Hematopoietic multipotent progenitor cell treated with erythropoietin and hydrocortisone succinate and interleukin-3 and kit ligand, for 4 days (in vitro differentiated cells): ENCODE results near the gene REST.
"Not testable (repeated sequence)": the region's sequence is repeated elsewhere in the genome, so short reads cannot be mapped to it uniquely, and the experiment has no call there.

ENCODE experiments used
- DNase-seq: peaks from one replicate; pipeline ENCODE4 v3.0.0-alpha.2; 2015

Gene REST, protein sequence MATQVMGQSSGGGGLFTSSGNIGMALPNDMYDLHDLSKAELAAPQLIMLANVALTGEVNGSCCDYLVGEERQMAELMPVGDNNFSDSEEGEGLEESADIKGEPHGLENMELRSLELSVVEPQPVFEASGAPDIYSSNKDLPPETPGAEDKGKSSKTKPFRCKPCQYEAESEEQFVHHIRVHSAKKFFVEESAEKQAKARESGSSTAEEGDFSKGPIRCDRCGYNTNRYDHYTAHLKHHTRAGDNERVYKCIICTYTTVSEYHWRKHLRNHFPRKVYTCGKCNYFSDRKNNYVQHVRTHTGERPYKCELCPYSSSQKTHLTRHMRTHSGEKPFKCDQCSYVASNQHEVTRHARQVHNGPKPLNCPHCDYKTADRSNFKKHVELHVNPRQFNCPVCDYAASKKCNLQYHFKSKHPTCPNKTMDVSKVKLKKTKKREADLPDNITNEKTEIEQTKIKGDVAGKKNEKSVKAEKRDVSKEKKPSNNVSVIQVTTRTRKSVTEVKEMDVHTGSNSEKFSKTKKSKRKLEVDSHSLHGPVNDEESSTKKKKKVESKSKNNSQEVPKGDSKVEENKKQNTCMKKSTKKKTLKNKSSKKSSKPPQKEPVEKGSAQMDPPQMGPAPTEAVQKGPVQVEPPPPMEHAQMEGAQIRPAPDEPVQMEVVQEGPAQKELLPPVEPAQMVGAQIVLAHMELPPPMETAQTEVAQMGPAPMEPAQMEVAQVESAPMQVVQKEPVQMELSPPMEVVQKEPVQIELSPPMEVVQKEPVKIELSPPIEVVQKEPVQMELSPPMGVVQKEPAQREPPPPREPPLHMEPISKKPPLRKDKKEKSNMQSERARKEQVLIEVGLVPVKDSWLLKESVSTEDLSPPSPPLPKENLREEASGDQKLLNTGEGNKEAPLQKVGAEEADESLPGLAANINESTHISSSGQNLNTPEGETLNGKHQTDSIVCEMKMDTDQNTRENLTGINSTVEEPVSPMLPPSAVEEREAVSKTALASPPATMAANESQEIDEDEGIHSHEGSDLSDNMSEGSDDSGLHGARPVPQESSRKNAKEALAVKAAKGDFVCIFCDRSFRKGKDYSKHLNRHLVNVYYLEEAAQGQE

DNA sequence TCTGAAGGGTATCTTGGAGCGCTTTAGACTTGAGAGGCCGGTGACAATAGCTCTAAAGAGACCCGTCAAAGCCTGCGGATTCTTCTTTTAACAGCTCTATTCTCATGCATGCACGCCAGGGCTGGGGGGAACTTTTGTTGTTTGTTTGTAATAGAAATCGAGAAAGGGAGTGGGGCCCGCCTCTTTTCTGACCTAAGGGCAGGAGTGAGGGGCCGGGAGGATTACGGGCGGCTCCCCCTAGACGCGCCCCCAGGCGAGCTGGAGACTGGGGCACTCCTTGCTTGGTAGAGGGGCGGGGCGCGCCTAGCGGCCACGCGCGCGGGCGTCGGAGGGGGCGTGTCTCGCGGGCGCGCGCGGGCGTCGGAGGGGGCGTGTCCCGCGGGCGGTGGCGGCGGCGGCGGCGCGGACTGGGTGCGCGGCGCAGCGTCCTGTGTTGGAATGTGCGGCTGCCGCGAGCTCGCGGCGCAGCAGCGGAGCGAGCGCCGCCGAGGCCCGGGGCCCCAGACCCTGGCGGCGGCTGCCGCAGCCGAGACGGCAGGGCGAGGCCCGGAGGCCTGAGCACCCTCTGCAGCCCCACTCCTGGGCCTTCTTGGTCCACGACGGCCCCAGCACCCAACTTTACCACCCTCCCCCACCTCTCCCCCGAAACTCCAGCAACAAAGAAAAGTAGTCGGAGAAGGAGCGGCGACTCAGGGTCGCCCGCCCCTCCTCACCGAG, at the start of gene REST:
Gene REST (plus strand): TSS at position 412 of the 717 bp plus-strand sequence. CDS start 2,739 bp downstream, outside the sequence.
- DNase-seq, result peak; percentile 88

DNA sequence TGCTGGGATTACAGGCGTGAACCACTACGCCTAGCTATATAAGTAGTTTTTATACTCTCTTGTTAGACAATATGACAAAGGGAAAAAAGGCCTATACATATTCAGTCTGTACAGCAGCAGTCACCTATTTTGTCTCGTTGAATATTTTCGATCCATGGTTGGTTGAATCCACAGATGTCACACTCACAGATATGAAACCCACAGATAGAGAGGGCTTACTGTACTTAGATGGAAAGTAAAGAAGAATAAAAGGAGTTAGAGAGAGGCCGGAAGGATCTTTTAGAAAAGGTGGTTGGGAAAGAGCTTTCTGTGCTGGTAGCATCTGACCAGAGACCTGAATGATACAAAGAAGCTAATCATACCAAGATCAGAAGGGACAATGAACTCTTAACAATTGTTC, 47.9 kb upstream of the REST start:
- DNase-seq, result no peak

DNA sequence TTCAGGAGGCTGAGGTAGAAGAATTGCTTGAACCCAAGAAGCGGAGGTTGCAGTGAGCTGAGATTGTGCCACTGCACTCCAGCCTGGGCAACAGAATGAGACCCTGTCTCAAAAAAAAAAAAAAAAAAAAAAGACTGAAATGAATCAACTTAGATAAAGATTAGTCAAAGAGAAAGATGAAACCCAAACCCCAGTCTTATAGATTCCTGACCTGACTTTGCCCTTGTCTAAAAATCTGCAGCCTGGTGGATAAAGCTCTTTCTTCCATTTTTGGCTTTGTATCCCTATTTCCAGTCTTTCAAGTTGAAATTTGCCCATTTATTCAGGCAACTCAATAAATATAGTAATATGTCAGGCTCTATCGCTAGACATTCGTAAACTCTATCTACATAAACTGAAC, 46.9 kb upstream of the REST start:
- no peak for DNase-seq

DNA sequence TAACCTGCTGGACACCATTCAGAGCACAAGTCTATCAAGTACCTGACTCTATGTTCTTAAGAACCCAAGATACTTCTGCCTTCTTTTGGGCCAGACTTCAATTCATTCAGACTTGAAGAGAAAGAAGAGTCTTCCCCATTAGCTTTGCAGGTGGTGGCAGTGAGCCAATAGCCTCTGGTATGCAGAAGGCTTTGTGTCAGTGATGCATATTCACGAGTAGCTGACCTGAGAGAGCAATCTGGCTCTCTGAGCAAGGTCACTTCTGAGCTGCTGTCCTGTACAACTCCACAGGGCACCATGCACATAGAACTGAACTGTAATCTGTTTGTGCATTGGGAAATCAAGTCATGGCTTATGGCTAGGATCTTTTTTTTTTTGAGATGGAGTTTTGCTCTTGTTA, 46.3 kb upstream of the REST start:
- DNase-seq, result peak; percentile 34

DNA sequence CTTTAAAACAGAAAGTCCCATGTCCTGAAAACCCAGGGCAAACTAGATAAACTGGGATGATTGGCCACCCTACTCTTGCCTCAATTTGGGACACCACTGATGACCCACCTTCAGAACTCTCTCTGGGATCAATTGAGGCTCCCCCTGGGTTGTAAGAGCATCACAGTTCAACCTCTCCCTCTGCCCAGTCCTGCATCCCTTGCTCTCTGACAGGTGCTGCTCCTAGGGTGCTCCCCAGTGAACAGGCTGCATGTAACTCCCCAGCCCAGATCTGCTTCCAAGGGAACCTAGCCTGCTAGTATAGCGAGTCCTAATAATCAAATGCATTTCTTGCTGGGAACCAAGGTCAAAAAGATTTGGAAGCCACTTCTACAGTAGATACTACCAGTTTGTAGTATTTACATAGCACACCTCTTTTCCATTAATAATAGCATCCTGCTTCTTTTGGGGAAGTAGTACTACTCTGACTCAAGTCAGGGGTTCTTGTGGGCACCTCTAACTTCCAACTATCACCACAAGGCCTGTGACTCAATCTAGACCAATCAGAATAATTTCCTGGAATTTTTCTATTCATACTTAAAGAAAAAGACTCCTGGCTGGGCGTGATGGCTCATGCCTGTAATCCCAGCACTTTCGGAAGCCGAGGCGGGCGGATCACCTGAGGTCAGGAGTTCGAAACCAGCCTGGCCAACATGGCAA, 44.1 kb upstream of the REST start:
- peak; percentile 68 for DNase-seq

DNA sequence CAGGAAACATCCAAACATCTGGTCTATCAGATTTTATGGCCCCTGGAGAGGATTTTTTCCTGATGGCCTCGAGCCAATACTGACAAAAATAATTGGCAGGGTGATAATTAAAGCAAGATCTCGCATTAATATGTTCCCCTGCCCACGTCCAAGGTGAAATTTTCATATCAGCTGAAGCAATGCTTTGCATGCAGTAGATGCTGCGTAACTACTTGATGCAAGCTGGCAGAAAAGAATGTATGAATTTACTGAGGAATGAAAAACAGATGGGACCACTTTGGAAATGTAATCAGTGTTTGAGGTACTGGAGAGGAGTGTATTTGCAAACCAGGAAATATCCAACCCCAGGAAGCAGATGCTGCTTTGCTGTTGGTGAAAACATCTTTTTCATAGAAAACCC, 36.8 kb upstream of the REST start:
- DNase-seq, result no peak

DNA sequence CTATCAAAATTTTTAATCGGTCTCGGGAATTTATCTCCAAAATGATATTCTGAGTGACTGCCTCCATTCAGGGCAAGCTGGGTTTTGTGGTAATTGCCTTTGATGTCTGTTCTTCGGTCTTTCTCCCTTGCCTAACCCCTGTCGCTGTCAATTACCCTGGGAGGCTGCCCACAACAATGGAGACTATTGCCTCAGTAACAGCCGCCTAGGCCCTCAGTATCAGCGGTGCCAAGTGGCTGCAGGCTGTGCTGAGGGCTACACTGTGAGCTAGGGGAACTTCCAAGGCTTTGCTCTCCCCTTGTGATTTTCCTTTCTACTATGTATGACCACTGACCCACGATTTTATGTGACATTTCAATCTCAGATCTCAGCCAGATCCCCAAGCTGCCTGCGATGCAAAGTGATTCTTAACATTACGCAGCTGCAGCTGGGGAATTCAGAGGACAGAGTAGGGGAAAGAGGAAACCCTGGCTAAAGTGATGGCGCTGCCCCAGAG, 36.3 kb upstream of the REST start:
- DNase-seq, result peak; percentile 53

DNA sequence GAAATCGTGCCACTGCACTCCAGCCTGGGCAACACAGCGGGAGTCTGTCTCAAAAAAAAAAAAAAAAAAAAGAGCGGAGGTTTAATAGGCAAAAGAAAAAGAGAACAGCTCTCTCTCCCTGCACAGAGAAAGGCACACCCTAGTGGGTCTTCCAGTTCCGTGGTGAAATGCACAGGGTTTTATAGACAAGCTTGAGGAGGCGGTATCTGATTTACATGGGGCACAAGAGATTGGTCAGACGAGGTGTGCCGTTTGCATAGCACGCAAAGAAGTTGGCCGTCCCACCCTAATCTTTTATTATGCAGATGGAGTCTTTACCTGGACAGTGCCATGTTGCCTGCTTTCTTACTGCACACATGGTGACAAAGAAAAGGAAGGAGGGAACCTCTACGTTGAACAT, 33.5 kb upstream of the REST start:
- DNase-seq, result no peak

DNA sequence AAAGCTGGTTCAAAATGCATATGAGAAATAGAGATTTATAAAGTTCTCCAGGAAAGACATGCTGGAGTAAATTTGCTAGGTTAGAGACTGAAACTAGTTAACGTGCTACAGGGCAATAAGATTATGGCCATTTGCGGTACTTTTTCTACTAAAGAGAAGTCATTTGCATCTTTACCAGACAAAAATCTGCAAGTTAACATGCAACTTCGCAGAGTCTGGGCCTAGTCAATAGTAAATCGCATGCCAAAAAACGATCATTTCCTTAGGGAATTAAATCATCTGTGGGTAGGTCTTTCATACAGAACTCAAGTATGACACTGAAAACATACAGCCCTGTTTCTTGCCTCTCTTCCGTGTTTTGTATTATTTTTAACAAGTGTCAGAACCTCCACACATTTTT, 32.8 kb upstream of the REST start:
- DNase-seq, result no peak

DNA sequence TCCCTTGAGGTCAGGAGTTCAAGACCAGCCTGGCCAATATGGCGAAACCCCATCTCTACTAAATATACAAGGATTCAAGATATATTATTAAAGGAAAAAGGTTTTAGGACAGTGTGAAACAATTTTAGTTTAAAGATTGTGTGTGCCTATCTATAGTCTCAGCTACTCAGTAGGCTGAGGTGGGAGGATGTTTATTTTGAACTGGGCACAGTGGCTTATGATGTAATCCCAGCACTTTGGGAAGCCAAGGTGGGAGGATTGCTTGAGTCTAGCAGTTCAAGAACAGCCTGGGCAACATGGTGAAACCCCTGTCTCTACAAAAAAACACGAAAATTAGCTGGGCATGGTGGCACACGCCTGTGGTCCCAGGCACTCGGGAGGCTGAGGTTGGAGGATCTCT, 31.4 kb upstream of the REST start:
- DNase-seq, result no peak

DNA sequence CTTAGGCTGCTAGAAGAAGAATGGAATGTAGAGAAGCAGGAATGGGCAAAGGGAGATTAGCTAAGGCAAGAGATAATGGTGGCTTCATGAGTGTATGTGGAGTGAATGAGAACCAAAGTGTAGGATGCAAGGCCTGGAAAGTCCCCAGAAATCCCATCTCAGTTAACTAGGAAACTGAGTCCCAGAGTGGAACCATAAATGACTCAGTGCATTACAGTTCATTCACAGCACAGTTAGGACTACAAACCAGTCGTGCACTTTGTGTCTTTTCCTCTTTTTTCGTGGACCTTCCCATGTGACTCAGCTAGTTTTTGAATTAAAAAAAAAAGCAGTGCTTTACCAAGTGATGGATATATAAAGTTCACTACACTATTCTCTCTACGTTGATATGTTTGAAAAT, 27.7 kb upstream of the REST start:
- peak; percentile 5 for DNase-seq

DNA sequence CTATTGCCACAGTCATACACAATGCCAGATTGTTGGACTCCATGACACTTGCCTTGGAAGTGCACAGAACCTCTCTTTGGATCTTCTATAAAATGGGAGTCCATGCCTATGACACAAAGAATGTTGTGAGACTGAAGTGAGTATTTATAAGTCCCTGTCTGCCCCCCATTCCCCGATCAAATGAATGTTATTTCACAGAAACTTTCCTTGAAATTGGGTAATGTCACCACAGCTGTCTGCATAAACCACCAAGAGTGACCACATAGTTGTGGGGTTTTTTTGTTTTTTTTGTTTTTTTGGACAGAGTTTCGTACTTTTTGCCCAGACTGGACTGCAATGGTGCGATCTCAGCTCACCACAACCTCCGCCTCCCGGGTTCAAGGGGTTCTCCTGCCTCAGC, 27.1 kb upstream of the REST start:
- DNase-seq, result peak; percentile 58

DNA sequence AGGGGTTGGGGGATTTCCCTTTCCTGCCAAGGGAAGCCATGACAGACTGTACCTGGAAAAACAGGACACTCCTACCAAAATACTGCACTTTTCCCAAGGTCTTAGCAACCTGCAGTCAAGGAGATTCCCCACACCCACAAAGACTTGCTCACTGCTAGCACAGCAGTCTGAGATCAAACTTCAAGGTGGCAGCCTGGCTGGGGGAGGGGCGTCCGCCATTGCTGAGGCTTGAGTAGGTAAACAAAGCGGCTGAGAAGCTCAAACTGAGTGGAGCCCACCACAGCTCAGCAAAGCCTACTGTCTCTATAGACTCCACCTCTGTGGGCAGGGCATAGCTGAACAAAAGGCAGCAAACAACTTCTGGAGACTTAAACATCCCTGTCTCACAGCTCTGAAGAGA, 23.2 kb upstream of the REST start:
- DNase-seq, result not testable (repeated sequence)

DNA sequence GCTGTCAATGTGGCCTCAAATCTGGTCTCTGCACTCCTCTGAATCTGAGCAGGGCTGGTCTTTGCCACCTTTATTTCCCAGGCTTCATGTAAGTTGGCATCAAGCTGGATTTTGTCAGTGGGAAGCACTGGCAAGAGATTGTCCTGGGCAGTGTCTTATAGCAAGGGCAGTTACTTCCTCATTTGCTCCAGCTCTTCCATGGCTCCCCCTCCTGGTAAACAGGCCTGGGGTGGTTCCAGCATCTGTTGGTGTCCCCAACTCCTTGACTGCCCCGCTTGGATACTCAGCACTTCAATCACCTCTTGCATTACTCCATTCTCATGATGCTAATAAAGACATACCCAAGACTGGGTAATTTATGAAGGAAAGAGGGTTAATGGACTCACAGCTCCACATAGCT, 15.0 kb upstream of the REST start:
- DNase-seq, result peak; percentile 47

DNA sequence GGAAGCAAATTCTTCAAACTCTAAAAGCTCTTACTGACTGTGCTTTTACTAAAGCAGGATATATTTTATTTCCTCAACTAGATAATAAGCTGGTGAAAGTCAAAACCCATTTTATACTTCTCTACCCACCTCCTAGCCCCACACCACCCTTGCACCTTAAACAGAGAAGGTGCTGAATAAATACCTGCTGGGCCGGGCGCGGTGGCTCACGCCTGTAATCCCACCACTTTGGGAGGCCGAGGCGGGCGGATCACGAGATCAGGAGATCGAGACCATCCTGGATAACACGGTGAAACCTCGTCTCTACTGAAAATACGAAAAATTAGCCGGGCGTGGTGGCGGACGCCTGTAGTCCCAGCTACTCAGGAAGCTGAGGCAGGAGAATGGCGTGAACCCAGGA, 9.9 kb upstream of the REST start:
- DNase-seq, result not testable (repeated sequence)

DNA sequence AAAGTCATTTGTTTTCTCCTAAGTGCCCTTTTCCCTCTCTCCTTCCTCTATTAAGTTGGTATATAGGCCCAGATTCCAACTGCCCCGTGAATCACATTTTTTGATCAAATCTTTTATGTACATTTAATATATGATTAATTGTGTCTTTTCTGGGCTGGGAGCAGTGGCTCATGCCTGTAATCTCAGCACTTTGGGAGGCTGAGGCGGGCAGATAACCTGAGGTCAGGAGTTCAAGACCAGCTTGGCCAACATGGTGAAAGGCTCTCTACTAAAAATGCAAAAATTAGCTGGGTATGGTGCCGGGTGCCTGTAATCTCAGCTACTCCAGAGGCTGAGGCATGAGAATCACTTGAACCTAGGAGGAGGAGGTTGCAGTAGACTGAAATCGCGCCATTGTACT, 7.5 kb upstream of the REST start:
- DNase-seq, result not testable (repeated sequence)

DNA sequence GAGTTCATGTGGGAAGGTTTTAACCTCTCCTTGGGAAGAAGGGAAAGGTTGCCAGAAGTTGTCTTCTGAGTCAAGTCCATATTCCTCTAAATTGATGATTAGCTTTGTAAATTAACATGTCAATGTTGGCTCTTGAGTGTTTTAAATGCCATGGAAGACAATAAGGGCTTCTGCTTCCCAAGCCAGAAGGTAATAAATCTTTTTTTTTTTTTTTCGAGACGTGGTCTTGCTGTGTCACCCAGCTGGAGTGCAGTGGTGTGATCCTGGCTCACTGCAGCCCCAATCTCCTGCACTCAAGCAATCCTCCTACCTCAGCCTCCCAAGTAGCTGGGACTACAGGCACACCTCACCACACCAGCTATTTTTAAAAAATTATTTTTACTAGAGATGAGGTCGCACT, 5.0 kb upstream of the REST start:
- no peak for DNase-seq

DNA sequence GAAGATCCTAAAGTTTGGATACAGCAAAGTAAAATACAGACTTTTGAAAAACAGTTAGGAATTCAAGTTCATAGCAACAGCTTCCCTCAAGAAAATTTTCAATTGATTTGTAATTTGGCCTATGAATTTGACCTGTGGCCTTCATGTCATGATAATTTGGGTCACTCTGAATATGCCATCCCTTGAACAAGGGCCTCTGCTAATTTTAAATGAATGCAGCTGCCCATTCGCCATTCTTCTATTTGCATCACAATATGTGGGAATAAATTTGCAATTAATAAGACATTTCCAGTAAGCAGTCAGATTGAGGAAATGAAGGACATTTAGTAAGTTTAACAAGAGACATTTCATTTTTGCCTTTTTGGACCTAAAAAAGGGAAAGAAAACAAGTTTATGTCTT, 1.9 kb upstream of the REST start:
- no peak for DNase-seq

DNA sequence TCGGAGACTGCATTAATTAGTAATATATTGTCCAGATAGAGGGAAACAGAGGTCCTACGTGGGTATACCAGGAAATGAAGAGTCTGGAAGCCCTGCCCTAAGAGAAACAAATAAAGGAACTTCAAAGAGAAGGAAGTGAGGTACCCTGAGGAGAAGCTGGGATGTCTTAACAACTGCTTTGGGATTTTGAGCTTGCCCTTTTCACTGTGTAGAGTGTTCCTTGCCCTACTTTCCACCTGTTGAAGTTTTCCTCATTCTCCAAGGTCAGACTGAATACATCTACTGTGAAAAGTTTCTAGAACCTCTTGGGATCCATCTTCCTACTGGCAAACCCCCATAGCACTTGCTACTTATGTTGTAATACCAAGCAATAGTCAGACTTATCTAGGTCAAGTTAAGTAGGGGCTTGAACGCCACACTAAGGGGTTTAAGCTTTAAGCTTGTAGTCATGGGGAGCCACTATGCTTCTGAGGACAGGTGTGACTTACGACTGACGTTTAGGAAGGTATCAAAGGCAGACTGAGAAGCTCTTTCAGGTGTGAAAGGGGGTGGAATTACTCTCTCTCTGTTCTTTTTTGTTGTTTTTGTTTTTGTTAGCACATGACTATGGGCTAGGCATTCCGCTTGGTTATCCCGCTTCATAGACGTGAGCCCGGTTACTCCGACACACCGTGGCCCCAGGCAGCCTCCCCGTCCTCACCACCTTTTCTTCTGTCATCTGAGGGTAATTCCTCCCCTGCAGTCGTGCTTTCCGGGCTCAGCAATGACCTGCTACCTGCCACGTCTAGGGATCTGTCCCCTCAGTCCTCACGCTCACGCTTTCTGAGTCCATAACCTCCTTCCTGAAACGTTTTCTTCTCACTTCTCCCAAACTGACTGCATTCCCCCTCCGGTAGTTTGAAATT, 959 bp upstream of the REST start:
- DNase-seq, result no peak

DNA sequence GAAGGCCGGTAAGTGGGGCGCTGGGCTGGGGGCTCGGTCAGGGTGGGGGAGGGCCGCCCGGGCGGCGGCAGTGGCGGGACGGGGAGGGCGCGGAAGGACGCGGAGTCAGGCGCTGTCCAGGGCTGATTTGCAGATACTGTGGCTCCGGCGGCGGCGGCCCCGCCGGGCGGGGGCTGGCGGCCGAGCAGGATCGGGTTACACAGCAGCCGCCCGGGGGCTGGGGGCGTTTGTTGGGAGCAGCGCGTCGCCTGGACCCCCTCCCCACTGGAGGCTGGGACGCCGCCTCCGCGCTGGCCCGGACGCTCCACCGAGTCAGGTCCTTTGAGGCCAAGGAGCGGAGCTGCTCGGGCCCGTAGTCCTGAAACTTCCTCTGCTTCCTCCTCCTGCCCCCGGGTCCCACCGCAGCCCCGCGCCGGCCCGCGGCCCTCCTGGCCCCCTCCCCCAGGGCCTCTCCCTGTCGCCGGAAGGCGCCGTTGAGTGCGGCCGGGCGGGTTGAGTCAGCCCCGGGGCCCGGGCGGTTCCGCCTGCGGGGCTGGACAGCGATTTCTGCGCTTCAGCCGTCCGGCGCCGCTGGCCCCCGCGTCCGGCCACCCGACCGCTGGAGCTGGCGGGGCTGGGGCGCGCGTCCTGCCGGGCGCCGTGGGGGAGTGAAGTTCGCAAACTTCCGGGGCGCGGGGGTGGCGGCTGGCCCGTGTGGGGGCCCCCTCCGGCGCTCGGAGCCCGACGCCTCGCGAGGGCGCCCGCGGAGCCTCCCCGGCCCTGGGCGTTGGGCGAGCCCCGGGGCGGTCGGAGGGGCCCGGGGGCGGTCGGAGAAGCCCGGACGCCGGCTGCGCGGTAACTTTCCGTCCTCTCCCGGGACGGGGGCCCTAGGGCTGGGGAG, 746 bp downstream of the REST start:
- peak; percentile 83 for DNase-seq
